Superior temporal gyrus (tissue), 1 donor: ENCODE measurements around the gene PEMT.
"Not testable (repeated sequence)": the region's sequence is repeated elsewhere in the genome, so short reads cannot be mapped to it uniquely, and the experiment has no call there.

ENCODE experiments used
- DNase-seq: peaks from one replicate; pipeline ENCODE4 v3.0.0-alpha.2; 2016; ENCODE audit errors: extremely low spot score

Gene PEMT

DNA sequence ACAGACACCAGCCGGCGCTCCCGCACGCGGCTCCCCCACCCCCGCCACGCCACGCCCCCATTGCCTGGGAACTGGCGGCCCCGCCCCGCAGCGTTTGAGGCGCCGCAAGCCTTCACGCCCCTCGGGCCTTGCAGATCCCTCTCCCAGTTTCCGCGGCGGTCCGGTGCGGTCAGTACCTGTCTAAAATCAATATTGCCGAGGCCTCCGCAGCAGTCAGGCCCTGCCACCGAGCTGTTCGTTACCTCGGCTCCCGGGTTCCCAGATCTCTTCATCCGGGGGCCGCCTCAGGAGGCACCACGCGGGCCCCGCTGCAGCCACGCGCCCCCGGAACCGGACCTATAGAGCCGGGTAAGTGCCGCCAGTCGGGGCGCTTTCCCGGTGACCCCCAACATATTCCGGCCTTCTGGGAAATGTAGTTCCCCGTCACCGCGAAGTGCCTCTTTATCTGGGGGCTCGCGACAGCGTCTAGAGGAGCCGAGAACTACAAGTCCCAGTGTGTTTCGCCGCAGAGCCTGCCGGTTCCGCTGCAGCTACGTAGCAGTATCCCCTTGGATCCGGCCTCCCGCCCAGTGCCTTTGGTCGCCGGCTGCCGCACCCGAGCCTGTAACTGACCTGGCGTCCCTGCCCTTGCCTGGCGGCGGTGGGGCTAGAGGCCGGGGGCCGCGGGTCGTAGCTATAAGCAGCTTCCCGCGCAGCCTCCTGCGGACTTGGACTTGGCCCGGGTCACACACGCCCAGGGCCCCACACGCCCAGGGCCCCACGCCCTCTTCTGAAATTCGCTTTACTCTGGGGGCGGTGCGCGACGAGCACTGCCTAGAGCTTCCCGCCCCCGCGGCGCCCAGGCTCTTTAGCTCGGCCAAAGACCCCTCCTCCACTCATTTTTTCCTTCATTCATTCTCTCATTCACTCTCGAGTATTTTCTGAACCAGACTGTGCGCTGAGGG lies at the start of gene PEMT:
Gene PEMT, minus strand, starts transcription at position 354 of the 944 bp plus-strand sequence. Its CDS starts 82 bp downstream, at position 272.
- DNase-seq = peak; percentile 99

GRCh38 chr17:17639661-17640270 lies 48.3 kb upstream of the PEMT start:
- not testable (repeated sequence) for DNase-seq

GRCh38 chr17:17638467-17638866 lies 47.0 kb upstream of the PEMT start:
- no peak for DNase-seq

GRCh38 chr17:17636272-17636885 lies 44.9 kb upstream of the PEMT start:
- no peak for DNase-seq

GRCh38 chr17:17635537-17636271 lies 44.2 kb upstream of the PEMT start:
- DNase-seq = not testable (repeated sequence)

- DNase-seq = no peak
These were observed 43.6 kb upstream of the PEMT start for GRCh38 chr17:17635126-17635525.

- no peak for DNase-seq
These were observed 41.8 kb upstream of the PEMT start for GRCh38 chr17:17633310-17633709.

DNA sequence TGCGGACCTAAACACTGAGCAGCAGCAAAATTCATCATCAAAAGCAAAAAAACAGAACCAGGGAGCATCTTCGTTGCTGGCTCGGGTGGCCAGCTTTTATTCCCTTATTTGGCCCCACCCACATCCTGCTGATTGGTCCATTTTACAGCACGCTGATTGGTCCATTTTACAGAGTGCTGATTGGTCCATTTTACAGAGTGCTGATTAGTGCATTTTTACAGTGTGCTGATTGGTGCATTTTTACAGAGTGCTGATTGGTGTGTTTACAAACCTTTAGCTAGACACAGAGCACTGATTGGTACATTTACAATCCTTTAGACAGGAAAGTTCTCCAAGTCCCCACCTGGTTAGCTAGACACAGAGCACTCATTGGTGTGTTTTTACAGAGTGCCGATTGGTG lies 41.2 kb upstream of the PEMT start:
- not testable (repeated sequence) for DNase-seq

DNA sequence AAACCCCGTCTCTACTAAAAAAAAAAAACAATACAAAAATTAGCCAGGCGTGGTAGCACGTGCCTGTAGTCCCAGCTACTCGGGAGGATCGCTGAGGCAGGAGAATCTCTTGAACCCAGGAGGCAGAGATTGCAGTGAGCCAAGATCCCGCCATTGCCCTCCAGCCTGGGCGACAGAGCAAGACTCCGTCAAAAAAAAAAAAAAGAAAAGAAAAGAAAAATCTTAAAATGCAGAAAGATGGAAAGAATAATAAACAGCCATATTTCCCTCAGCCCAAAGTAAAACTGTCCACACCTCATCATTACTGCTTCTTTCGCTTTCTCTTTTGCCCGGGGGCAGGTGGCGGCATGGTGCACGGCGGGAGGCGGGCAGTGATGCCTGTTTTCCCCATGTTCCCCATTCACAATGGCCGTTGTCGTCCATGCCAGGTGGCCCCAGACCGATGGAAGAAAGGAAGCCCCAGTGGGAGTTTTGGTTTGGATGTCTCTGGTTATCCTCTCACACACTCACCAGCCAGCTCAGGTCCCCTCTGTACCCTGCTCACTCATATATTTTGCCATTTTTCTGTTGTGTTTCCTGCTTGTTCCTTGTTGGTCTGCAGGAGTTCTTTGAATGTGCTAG lies 37.0 kb upstream of the PEMT start:
- no peak for DNase-seq

GRCh38 chr17:17626840-17627239 lies 35.3 kb upstream of the PEMT start:
- no peak for DNase-seq

GRCh38 chr17:17626151-17626805 lies 34.8 kb upstream of the PEMT start:
- no peak for DNase-seq

GRCh38 chr17:17624741-17625140 lies 33.2 kb upstream of the PEMT start:
- no peak for DNase-seq

DNA sequence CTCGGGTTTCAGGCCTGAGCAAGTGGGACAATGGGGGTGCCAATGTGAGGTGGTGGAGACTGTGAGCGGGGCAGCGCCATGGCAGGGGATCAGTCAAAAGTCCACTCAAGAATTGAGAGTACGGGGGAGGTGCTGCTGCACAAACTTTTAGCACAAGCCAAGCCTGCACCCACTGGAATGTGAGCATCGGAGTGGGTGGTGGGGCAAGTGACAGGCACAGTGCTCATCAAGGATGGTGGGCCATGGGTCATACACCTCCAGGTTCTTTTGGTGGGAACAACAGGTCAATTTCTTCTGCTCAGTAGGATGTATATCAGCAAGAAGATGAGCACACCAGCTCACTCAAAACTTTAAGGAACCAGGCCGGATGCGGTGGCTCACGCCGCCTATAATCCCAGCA lies 32.4 kb upstream of the PEMT start:
- DNase-seq = no peak

DNA sequence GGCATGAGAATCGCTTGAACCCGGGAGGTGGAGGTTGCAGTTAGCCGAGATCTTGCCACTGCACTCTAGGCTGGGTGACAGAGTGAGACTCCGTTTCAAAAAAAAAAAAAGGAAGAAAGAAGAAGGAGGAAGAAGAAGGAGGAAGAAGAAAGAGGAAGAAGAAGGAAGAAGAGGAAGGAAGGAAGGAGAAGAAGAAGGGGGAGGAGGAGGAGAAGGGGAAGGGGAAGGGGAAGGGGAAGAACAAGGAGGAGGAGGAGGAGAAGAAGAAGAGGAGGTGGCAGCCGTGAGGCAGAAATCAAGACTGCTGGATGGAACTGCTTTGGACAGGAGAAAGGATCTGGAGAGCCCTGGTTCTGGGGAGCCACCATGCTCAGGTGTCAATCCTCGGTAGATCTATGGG lies 29.7 kb upstream of the PEMT start:
- no peak for DNase-seq

- DNase-seq = peak; percentile 71
These were observed 22.2 kb upstream of the PEMT start for GRCh38 chr17:17613708-17614114.

GRCh38 chr17:17612085-17613022 lies 20.8 kb upstream of the PEMT start:
- no peak for DNase-seq

GRCh38 chr17:17609121-17609520 lies 17.6 kb upstream of the PEMT start:
- no peak for DNase-seq

DNA sequence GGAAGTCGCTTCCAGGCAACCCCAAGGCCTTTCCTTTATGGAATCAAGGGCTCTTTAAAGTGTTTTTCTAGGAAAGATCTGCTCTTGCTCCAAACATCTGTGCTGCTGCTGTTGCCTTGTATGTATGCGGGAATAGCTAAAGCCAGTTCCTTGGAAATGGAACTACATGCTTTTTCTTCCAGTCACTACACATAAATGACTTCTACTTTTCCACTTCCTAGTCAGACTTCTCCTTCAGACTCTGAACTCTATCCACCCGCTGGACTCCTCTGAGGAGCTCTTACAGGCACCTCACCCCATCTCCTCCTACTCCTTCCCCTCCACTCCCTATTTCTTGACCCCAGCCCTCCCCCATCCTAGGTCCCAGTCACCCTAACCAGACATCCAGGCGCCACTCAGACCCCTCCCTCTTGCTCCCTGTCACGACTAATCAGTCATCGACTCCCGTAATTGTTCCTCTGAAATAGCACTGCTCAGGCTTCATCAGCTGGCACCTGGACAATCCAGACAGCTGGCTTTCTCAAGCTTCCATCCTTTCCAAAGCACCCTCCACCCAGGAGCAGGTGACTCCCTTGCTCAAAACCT lies 15.0 kb upstream of the PEMT start:
- no peak for DNase-seq

- no peak for DNase-seq
These were observed 14.2 kb upstream of the PEMT start for GRCh38 chr17:17605729-17606088.
